ENCODE measurements around the gene BAHCC1. TPM values are rescaled to one million over a fixed set of nuclear protein-coding genes. Genes with fewer than 3 reads are reported as not detected.

Gene BAHCC1
- 20.6 to 32.3 TPM (median 22.7 TPM) in 3 replicates for total RNA-seq
- long read RNA-seq, partial matches to known transcripts = 3 of 6 reads
- long read RNA-seq, other reads (novel, unspliced or antisense) = 3 of 6 reads

DNA sequence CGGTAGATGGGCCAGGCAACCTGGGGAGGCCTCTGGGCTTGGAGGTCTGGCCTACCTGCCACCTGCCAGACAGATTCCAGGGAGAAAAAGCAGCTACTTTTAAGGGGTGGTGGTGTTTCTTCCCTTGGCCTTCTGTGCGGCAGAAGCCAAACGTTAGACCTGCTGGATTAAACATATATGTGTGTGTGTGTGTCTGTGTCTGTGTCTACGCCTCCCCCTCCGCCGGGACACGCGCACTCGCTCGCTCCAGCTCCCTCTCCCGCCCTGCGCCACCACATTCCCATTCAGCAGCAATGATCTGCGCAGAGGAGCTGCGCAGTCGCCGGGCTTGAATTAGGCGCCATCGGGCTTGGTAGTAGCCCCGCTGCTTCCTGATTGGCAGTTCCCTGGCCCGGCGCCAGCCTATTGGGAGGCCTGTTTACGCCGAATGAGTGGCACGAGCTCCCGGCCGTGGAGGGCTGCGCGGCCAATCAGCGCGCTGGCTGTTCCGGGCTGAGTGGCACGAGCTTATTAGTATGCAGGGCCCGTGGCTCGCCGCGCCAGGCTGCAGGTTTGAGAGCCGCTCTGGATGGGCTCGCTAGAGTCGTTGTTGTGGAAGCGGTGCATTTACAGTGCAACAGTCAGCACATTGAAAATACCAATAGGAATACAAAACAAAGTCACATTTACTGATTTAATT is at the start of gene BAHCC1:
TSS of gene BAHCC1 (plus strand) at position 537 of the 679 bp plus-strand sequence. CDS start 4,283 bp downstream, outside the sequence.
- no peaks in the 10 kb centered on the region for H3K27me3 Mint-ChIP-seq (ENCODE audit: low read depth)
- peak within 1 kb of the TSS; percentile 88 for H3K4me3 Mint-ChIP-seq (ENCODE audit: unreplicated experiment)
- H3K36me3 Mint-ChIP-seq (ENCODE audit: low read depth) = no peaks in the 10 kb centered on the region
- peak; percentile 100 for DNase-seq (ENCODE audit: low spot score)
- H3K4me1 Mint-ChIP-seq (ENCODE audit: low read depth) = peaks cover 47% of the 10 kb centered on the region
- H3K9me3 Mint-ChIP-seq (ENCODE audit: low read depth) = no peaks in the 10 kb centered on the region
- TF ChIP-seq, protein P1, sequence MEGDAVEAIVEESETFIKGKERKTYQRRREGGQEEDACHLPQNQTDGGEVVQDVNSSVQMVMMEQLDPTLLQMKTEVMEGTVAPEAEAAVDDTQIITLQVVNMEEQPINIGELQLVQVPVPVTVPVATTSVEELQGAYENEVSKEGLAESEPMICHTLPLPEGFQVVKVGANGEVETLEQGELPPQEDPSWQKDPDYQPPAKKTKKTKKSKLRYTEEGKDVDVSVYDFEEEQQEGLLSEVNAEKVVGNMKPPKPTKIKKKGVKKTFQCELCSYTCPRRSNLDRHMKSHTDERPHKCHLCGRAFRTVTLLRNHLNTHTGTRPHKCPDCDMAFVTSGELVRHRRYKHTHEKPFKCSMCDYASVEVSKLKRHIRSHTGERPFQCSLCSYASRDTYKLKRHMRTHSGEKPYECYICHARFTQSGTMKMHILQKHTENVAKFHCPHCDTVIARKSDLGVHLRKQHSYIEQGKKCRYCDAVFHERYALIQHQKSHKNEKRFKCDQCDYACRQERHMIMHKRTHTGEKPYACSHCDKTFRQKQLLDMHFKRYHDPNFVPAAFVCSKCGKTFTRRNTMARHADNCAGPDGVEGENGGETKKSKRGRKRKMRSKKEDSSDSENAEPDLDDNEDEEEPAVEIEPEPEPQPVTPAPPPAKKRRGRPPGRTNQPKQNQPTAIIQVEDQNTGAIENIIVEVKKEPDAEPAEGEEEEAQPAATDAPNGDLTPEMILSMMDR (IDR thresholded peaks at IDR 0.05) = no peak
- H3K27ac Mint-ChIP-seq (ENCODE audit: unreplicated experiment) = peak within 1 kb of the TSS; percentile 96

DNA sequence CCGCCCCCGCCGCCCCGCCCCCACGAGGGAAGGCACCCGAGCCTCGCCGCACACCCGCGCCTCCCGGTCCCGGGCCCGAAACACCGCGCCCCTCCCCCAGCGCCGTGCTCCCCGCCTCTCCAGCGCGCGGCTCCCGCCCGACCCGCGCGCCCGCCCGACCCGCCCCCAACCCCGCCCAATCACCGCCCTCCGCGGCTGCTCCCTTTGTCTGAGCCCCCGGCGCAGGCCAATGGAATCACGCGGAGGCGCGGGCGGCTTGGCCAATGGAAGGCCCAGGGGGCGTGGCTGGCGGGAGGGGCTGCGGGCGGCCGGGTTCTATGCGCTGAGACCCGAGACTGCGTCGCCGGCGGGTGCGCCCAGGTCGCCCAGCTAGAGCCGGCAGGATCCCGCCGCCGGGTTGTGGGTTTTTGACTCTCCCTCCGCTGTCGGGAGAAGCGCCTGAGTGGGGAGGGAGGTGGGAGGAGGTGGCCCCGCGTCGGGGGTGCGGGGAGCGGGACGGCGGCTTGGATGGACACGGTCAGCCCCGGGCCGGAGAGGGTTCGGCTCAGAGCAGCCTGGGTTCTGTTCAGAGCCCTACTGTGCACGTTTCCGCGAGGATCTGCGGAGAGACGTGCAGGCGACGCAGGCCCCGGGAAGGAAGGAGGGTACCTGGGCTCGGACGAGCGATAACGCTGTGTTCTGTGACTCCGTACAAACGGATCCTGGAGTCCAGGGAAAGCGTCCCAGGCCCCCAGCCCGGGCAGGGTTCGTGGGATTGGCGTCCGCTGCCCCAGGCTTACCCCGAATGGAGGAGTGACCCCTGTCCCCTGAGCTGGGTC is 49.0 kb upstream of the BAHCC1 start:
- Mint-ChIP-seq H3K27ac (ENCODE audit: unreplicated experiment) (peak overlapping the region; percentile 76), H3K4me1 (ENCODE audit: low read depth) (peaks cover 27% of the 10 kb centered on the region), H3K9me3 (ENCODE audit: low read depth) (no peaks in the 10 kb centered on the region), H3K4me3 (ENCODE audit: unreplicated experiment) (peak overlapping the region; percentile 73), H3K36me3 (ENCODE audit: low read depth) (peaks cover 9% of the 10 kb centered on the region), H3K27me3 (ENCODE audit: low read depth) (no peaks in the 10 kb centered on the region)
- TF ChIP-seq, protein P1 (IDR thresholded peaks at IDR 0.05) = no peak
- DNase-seq (ENCODE audit: low spot score) = no peak

DNA sequence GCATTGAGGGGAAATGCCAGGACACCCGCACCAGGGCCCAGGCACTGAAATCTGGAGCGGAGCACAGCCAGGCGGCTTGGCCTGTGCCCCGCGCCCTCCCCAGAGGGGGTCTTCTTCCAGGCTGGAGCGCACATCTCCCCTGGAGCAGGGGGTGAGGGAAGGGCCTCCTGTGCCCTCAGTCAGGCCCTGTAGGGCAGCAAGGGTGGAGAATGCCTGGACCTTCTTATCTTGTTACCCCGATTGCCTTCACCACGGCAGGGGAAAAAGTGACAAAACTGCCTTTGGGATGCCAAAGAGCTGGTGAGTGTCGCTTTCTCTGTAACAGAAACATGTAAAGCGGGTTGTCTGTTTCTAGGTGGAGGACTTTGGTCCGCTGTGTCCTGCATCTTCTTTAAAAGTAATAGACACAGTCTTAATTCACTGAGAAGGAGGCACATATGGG is 48.3 kb upstream of the BAHCC1 start:
- TF ChIP-seq, protein P1 (IDR thresholded peaks at IDR 0.05) = no peak
- Mint-ChIP-seq H3K36me3 (ENCODE audit: low read depth) (peaks cover 9% of the 10 kb centered on the region), H3K4me3 (ENCODE audit: unreplicated experiment) (peak overlapping the region; percentile 73), H3K27me3 (ENCODE audit: low read depth) (no peaks in the 10 kb centered on the region), H3K4me1 (ENCODE audit: low read depth) (peaks cover 27% of the 10 kb centered on the region), H3K27ac (ENCODE audit: unreplicated experiment) (no peak overlapping the region), H3K9me3 (ENCODE audit: low read depth) (no peaks in the 10 kb centered on the region)
- DNase-seq (ENCODE audit: low spot score) = no peak

DNA sequence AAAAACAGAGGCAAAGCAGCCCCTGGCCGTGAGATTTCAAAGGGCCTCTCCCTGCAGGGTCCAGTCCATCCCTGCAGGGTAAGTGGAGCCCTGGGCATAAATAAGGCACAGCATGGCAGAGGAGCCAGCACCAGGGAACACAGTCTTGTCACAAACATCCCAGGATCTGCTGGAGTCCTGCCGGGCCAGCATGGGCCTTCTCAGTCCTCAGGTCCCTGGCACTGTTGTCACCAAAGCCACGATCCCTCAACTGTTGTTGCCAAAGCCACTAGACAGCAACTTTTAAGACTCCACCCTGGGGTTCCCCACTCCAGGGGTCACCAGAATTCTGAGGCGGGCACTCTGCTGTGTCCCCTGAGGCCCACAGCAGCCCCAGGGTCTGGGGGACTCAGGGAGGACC is 47.8 kb upstream of the BAHCC1 start:
- no peaks in the 10 kb centered on the region for H3K27me3 Mint-ChIP-seq (ENCODE audit: low read depth)

More for the DNA sequence above, 47.8 kb upstream of the BAHCC1 start:
- Mint-ChIP-seq H3K36me3 (ENCODE audit: low read depth) (peaks cover 8% of the 10 kb centered on the region), H3K27ac (ENCODE audit: unreplicated experiment) (no peak overlapping the region), H3K4me3 (ENCODE audit: unreplicated experiment) (no peak overlapping the region), H3K4me1 (ENCODE audit: low read depth) (peaks cover 23% of the 10 kb centered on the region), H3K9me3 (ENCODE audit: low read depth) (no peaks in the 10 kb centered on the region)
- DNase-seq (ENCODE audit: low spot score) = no peak
- TF ChIP-seq, protein P1 (IDR thresholded peaks at IDR 0.05) = no peak

All from chondrocyte (in vitro differentiated cells).